OCI-LY3 (cell line): ENCODE data around the gene HACL1.

Source experiments
- EZH2phosphoT487 ChIP-seq: fragments of 200-600 bp; shearing (Covaris generic); IDR thresholded peaks from 2 replicates; pipeline ENCODE4 v1.6.1; 2018; ENCODE audit warnings: antibody characterized with exemption, mixed run types, low read depth
- TF ChIP-seq, protein P1 (sequence below): fragments of 200-600, 300-600 bp; sonication (generic); IDR thresholded peaks from 2 replicates; pipeline ENCODE4 v1.5.1; 2014; ENCODE audit warnings: antibody characterized with exemption, low read length, low read depth

DNA sequence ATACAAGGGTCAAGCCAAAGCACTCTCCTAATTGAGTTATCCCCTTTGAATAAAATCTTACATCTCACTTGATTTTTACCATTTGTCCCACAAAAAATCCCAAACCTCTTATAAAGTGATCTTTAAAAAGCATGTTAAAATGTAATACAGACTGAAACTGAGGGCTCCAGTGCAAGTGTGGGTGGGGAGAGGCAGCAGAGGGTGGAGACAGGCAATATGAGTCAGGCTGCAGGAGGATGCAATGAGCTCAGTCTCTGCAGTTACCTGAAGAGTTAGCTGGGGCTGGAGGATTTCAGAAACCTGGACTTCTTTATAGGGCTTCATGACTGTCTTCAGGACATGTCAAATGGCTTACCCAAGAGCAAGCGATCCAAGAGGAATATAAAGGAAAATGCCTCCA, 65.6 kb downstream of the HACL1 start:
- TF ChIP-seq, protein P1, sequence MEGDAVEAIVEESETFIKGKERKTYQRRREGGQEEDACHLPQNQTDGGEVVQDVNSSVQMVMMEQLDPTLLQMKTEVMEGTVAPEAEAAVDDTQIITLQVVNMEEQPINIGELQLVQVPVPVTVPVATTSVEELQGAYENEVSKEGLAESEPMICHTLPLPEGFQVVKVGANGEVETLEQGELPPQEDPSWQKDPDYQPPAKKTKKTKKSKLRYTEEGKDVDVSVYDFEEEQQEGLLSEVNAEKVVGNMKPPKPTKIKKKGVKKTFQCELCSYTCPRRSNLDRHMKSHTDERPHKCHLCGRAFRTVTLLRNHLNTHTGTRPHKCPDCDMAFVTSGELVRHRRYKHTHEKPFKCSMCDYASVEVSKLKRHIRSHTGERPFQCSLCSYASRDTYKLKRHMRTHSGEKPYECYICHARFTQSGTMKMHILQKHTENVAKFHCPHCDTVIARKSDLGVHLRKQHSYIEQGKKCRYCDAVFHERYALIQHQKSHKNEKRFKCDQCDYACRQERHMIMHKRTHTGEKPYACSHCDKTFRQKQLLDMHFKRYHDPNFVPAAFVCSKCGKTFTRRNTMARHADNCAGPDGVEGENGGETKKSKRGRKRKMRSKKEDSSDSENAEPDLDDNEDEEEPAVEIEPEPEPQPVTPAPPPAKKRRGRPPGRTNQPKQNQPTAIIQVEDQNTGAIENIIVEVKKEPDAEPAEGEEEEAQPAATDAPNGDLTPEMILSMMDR: no peak
- no peak for TF ChIP-seq EZH2phosphoT487
